Measurements from ENCODE around the gene XAGE1B. TPM values are rescaled to one million over a fixed set of nuclear protein-coding genes. Genes with fewer than 3 reads are reported as not detected.
"Not testable (repeated sequence)": the region's sequence is repeated elsewhere in the genome, so short reads cannot be mapped to it uniquely, and the experiment has no call there.

The XAGE1B gene
- total and polyA plus RNA-seq, 4 donors, result not detected

- Histone ChIP-seq H3K9ac (ENCODE audit: low read depth in 1 of 2, low read length in 2 of 2) (no peak overlapping the region), H3K4me3 (ENCODE audit: low read depth in 1 of 3, low read length in 3 of 3) (no peak overlapping the region), H3K27me3 (ENCODE audit: control insufficient read depth in 4 of 4, insufficient read depth in 4 of 4, low read length in 3 of 4) (peaks cover 0 to 2% (median 0%) of the 10 kb centered on the region in 4 donors), H3K27ac (ENCODE audit: low read depth in 1 of 2, low read length in 2 of 2) (no peak overlapping the region), H3K9me3 (ENCODE audit: control insufficient read depth in 4 of 4, low read length in 3 of 4) (no peaks in the 10 kb centered on the region), H3K36me3 (ENCODE audit: control insufficient read depth in 4 of 4, insufficient read depth in 3 of 4, low read depth in 1 of 4, low read length in 3 of 4) (no peaks in the 10 kb centered on the region), H3K4me1 (ENCODE audit: control insufficient read depth in 4 of 4, insufficient read depth in 4 of 4, low read length in 3 of 4) (peaks cover 1 to 7% (median 4%) of the 10 kb centered on the region in 4 donors)
- DNase-seq (ENCODE audit: low spot score), result no peak
- peak; percentile 63 to 64 for TF ChIP-seq HNF4A (conservative IDR thresholded peaks at IDR 0.05)
- peak; percentile 15 for TF ChIP-seq SP1 (IDR thresholded peaks at IDR 0.05)
- TF ChIP-seq MAX (IDR thresholded peaks at IDR 0.05), result no peak
- TF ChIP-seq ZBTB33 (IDR thresholded peaks at IDR 0.05), result no peak
- peak in 1 of 2 donors; percentile 28 for TF ChIP-seq RXRA (IDR thresholded peaks at IDR 0.05)
- no peak for TF ChIP-seq GABPA (IDR thresholded peaks at IDR 0.05 in 1 of 2, conservative IDR thresholded peaks at IDR 0.05 in 1 of 2)
- no peak for TF ChIP-seq YY1 (IDR thresholded peaks at IDR 0.05)
- TF ChIP-seq, protein P1, sequence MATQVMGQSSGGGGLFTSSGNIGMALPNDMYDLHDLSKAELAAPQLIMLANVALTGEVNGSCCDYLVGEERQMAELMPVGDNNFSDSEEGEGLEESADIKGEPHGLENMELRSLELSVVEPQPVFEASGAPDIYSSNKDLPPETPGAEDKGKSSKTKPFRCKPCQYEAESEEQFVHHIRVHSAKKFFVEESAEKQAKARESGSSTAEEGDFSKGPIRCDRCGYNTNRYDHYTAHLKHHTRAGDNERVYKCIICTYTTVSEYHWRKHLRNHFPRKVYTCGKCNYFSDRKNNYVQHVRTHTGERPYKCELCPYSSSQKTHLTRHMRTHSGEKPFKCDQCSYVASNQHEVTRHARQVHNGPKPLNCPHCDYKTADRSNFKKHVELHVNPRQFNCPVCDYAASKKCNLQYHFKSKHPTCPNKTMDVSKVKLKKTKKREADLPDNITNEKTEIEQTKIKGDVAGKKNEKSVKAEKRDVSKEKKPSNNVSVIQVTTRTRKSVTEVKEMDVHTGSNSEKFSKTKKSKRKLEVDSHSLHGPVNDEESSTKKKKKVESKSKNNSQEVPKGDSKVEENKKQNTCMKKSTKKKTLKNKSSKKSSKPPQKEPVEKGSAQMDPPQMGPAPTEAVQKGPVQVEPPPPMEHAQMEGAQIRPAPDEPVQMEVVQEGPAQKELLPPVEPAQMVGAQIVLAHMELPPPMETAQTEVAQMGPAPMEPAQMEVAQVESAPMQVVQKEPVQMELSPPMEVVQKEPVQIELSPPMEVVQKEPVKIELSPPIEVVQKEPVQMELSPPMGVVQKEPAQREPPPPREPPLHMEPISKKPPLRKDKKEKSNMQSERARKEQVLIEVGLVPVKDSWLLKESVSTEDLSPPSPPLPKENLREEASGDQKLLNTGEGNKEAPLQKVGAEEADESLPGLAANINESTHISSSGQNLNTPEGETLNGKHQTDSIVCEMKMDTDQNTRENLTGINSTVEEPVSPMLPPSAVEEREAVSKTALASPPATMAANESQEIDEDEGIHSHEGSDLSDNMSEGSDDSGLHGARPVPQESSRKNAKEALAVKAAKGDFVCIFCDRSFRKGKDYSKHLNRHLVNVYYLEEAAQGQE (IDR thresholded peaks at IDR 0.05), result no peak
- no peak for TF ChIP-seq TAF1 (conservative IDR thresholded peaks at IDR 0.05)
- peak in 1 of 2 donors; percentile 43 for TF ChIP-seq JUND (IDR thresholded peaks at IDR 0.05)
- peak; percentile 18 for TF ChIP-seq HNF4G (IDR thresholded peaks at IDR 0.05)
- no peak for TF ChIP-seq EGR1 (IDR thresholded peaks at IDR 0.05; ENCODE audit: low read depth in 2 of 2)
These were observed 37.3 kb upstream of the XAGE1B start for GRCh38 chrX:52553995-52554642.

GRCh38 chrX:52548769-52549168 lies 31.9 kb upstream of the XAGE1B start:
- not testable (repeated sequence) for H3K9me3 ChIP-seq (ENCODE audit: control insufficient read depth in 4 of 4, low read length in 3 of 4); H3K27me3 ChIP-seq (ENCODE audit: control insufficient read depth in 4 of 4, insufficient read depth in 4 of 4, low read length in 3 of 4); DNase-seq (ENCODE audit: low spot score); H3K4me3 ChIP-seq (ENCODE audit: low read depth in 1 of 3, low read length in 3 of 3); H3K4me1 ChIP-seq (ENCODE audit: control insufficient read depth in 4 of 4, insufficient read depth in 4 of 4, low read length in 3 of 4); H3K9ac ChIP-seq (ENCODE audit: low read depth in 1 of 2, low read length in 2 of 2); H3K36me3 ChIP-seq (ENCODE audit: control insufficient read depth in 4 of 4, insufficient read depth in 3 of 4, low read depth in 1 of 4, low read length in 3 of 4); H3K27ac ChIP-seq (ENCODE audit: low read depth in 1 of 2, low read length in 2 of 2)
- 80% methylated on average over 3 of the region's 3 CpGs for WGBS
